HepG2 (cell line): Measurements from ENCODE around the gene PRELID1. TPM values are rescaled to one million over a fixed set of nuclear protein-coding genes. Genes with fewer than 3 reads are reported as not detected.

ENCODE experiments used
- ADNP ChIP-seq: sonication (generic); formaldehyde crosslinking; IDR thresholded peaks from 2 replicates; pipeline ENCODE4 v1.4.0; 2020; ENCODE audit warnings: missing genetic modification reagents
- BORCS8-MEF2B ChIP-seq: sonication (generic); formaldehyde crosslinking; IDR thresholded peaks from 2 replicates; pipeline ENCODE4 v1.8.0; 2022; ENCODE audit warnings: mild to moderate bottlenecking, missing genetic modification reagents
- CHD2 ChIP-seq: IDR thresholded peaks from 2 replicates; pipeline ENCODE4 v1.6.1; 2011; ENCODE audit warnings: low read depth, low read length, improper control_type of control experiment
- KLF16 ChIP-seq, 2 experiments: sonication (generic) in 1 of 2; formaldehyde crosslinking in 1 of 2; IDR thresholded peaks; 2 replicates each; pipeline versions ENCODE4 v1.6.1 to v1.8.0; 2016 to 2023; ENCODE audit warnings: missing genetic modification reagents in 2 of 2, missing compliant biosample characterization in 1 of 2
- NR1H2 ChIP-seq: sonication (generic); formaldehyde crosslinking; IDR thresholded peaks from 2 replicates; pipeline ENCODE4 v1.8.1; 2022; ENCODE audit warnings: low read depth, missing genetic modification reagents, borderline replicate concordance
- PHF20 ChIP-seq: sonication (generic); formaldehyde crosslinking; IDR thresholded peaks from 2 replicates; pipeline ENCODE4 v1.5.0; 2020; ENCODE audit warnings: mild to moderate bottlenecking, missing genetic modification reagents
- SYNCRIP ChIP-seq: fragments of 200-400 bp; formaldehyde crosslinking; IDR thresholded peaks from 2 replicates; pipeline ENCODE4 v1.6.1; 2018; ENCODE audit warnings: mild to moderate bottlenecking, low read depth, low read length; ENCODE audit not compliant: insufficient read depth
- THAP11 ChIP-seq: IDR thresholded peaks from 2 replicates; pipeline ENCODE4 v1.6.1; 2016; ENCODE audit warnings: missing biosample characterization, missing genetic modification reagents
- ZBTB7A ChIP-seq: sonication (generic); formaldehyde crosslinking; IDR thresholded peaks from 2 replicates; pipeline ENCODE4 v1.8.0; 2022; ENCODE audit warnings: mild to moderate bottlenecking, missing genetic modification reagents
- ZNF124 ChIP-seq: sonication (generic); formaldehyde crosslinking; IDR thresholded peaks from 2 replicates; pipeline ENCODE4 v1.4.0; 2020; ENCODE audit warnings: missing genetic modification reagents
- ZNF234 ChIP-seq: sonication (generic); formaldehyde crosslinking; conservative IDR thresholded peaks from 2 replicates; pipeline ENCODE4 v1.5.1; 2020; ENCODE audit warnings: mild to moderate bottlenecking, missing genetic modification reagents
- ZNF235 ChIP-seq: sonication (generic); formaldehyde crosslinking; IDR thresholded peaks from 2 replicates; pipeline ENCODE4 v1.8.1; 2023; ENCODE audit warnings: mild to moderate bottlenecking, missing genetic modification reagents, borderline replicate concordance
- ZNF547 ChIP-seq: sonication (generic); formaldehyde crosslinking; IDR thresholded peaks from 2 replicates; pipeline ENCODE4 v1.5.1; 2020; ENCODE audit warnings: mild to moderate bottlenecking, missing genetic modification reagents
- ZNF563 ChIP-seq: sonication (generic); formaldehyde crosslinking; IDR thresholded peaks from 2 replicates; pipeline ENCODE4 v1.8.0; 2022; ENCODE audit warnings: mild to moderate bottlenecking, moderate library complexity, missing genetic modification reagents
- ZNF672 ChIP-seq: sonication (generic); formaldehyde crosslinking; IDR thresholded peaks from 2 replicates; pipeline ENCODE4 v1.8.1; 2022; ENCODE audit warnings: missing genetic modification reagents
- ZNF674 ChIP-seq: sonication (generic); formaldehyde crosslinking; IDR thresholded peaks from 2 replicates; pipeline ENCODE4 v1.5.0; 2020; ENCODE audit warnings: low read depth, mild to moderate bottlenecking, missing genetic modification reagents
- ZNF781 ChIP-seq: sonication (generic); formaldehyde crosslinking; IDR thresholded peaks from 2 replicates; pipeline ENCODE4 v1.5.1; 2020; ENCODE audit warnings: borderline replicate concordance, mild to moderate bottlenecking, missing genetic modification reagents; ENCODE audit errors: not compliant biosample characterization
- polyA plus RNA-seq, 8 experiments: library from polyadenylated mRNA; depleted of rRNA in 3 of 8; stranded (reverse) in 7 of 8; unstranded in 1 of 8; fragments of >200 nt; fragmentation: Illumina TruSeq in 4 of 8; extraction: Trizol in 4 of 8; gene quantifications; 2 replicates each; pipeline versions ENCODE4 v1.2.1 to v1.2.3, GENCODE V29; 2011 to 2016; ENCODE audit warnings: low read depth in 4 of 8, missing spikeins in 1 of 8, mixed read lengths in 1 of 8; ENCODE audit not compliant: insufficient read depth in 1 of 8
- total RNA-seq, 5 experiments: library from RNA; depleted of rRNA; stranded (reverse); fragments of >200 nt; fragmentation: Illumina TruSeq; extraction: Trizol; gene quantifications; 2 replicates each; pipeline ENCODE4 v1.2.3, GENCODE V29; 2016; ENCODE audit warnings: low read depth in 1 of 5
- TF ChIP-seq, protein P1 (sequence below): sonication (generic); formaldehyde crosslinking; IDR thresholded peaks from 2 replicates; pipeline ENCODE4 v1.5.0; 2020; ENCODE audit warnings: mild to moderate bottlenecking, missing genetic modification reagents
- TF ChIP-seq, protein P2 (sequence below): sonication (generic); formaldehyde crosslinking; IDR thresholded peaks from 2 replicates; pipeline ENCODE4 v1.5.1; 2020; ENCODE audit warnings: missing genetic modification reagents, mild to moderate bottlenecking, borderline replicate concordance
- TF ChIP-seq, protein P3 (sequence below): IDR thresholded peaks from 2 replicates; pipeline ENCODE4 v1.6.1; 2016; ENCODE audit warnings: missing compliant biosample characterization, missing genetic modification reagents, borderline replicate concordance
- TF ChIP-seq, protein P4 (sequence below): fragments of 450-650 bp; IDR thresholded peaks from 2 replicates; pipeline ENCODE4 v1.6.1; 2016

Gene PRELID1
- total and polyA plus RNA-seq, 2 of the 13 experiments (the other 11 are each of a cell fraction or from before 2014, with no cell fraction given): 250 to 271 TPM

DNA sequence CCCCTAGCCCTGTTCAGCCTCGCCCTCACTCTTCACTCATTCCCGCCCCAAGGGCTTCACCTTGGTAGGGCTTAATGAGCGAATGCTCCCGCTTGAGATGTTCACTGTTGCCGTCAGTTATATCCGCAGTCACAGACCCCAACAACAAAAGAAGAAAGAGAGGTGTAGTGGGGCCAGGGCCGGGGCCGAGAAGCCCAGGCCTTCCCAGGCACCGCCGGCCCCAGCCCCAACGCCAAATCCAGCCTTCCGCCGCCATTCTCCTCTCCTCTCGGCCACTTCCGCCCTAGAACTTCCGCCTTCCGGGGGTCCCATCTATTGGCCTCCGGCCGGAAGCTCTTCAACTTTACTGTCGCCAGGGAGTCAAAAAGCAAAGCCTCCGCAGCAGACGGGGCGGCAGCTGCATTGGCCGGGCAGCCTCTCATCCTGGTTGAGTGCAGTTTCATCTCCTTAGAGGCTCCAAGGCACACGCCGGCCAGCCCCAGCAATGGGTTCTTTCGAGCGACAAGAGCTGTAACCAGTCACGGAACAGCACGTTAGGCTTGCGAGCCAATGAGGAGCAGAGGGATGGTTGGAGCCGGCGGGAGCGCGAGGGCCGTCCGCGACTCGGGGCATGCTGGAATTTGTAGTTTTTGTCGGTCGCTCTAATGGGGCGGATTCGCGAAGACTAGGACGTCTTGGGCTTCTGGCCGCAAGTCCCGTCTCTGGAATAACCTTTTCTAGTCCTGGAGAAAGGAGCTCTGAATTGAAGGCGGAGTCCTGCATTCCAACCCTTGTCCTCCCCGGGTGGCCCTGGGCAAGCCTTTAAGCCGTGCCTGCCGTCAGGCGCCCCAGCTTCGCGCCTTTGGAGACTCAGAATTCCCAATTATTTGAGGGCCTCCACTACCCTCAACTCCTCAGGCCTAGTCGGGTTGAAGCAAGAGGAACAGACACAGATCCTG is 48.1 kb downstream of the PRELID1 start, which contains the start of gene LMAN2 (continued):
- TF ChIP-seq, protein P1, sequence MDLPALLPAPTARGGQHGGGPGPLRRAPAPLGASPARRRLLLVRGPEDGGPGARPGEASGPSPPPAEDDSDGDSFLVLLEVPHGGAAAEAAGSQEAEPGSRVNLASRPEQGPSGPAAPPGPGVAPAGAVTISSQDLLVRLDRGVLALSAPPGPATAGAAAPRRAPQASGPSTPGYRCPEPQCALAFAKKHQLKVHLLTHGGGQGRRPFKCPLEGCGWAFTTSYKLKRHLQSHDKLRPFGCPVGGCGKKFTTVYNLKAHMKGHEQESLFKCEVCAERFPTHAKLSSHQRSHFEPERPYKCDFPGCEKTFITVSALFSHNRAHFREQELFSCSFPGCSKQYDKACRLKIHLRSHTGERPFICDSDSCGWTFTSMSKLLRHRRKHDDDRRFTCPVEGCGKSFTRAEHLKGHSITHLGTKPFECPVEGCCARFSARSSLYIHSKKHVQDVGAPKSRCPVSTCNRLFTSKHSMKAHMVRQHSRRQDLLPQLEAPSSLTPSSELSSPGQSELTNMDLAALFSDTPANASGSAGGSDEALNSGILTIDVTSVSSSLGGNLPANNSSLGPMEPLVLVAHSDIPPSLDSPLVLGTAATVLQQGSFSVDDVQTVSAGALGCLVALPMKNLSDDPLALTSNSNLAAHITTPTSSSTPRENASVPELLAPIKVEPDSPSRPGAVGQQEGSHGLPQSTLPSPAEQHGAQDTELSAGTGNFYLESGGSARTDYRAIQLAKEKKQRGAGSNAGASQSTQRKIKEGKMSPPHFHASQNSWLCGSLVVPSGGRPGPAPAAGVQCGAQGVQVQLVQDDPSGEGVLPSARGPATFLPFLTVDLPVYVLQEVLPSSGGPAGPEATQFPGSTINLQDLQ (CRISPR knock-in tag): no peak; the same call in 1 of the 2 replicates
- TF ChIP-seq ZNF781: no peak
- no peak for TF ChIP-seq ZNF235 (CRISPR knock-in tag)
- TF ChIP-seq, protein P2, sequence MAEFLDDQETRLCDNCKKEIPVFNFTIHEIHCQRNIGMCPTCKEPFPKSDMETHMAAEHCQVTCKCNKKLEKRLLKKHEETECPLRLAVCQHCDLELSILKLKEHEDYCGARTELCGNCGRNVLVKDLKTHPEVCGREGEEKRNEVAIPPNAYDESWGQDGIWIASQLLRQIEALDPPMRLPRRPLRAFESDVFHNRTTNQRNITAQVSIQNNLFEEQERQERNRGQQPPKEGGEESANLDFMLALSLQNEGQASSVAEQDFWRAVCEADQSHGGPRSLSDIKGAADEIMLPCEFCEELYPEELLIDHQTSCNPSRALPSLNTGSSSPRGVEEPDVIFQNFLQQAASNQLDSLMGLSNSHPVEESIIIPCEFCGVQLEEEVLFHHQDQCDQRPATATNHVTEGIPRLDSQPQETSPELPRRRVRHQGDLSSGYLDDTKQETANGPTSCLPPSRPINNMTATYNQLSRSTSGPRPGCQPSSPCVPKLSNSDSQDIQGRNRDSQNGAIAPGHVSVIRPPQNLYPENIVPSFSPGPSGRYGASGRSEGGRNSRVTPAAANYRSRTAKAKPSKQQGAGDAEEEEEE (CRISPR knock-in tag): peak; percentile 76; the same call in 1 of the 2 replicates
- TF ChIP-seq, protein P3, sequence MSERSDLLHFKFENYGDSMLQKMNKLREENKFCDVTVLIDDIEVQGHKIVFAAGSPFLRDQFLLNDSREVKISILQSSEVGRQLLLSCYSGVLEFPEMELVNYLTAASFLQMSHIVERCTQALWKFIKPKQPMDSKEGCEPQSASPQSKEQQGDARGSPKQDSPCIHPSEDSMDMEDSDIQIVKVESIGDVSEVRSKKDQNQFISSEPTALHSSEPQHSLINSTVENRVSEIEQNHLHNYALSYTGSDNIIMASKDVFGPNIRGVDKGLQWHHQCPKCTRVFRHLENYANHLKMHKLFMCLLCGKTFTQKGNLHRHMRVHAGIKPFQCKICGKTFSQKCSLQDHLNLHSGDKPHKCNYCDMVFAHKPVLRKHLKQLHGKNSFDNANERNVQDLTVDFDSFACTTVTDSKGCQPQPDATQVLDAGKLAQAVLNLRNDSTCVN (CRISPR knock-in tag): 0 out of 2 replicates have a peak, but pooled peaks have one; percentile 49
- TF ChIP-seq ZNF234: peak; percentile 47; the same call in 1 of the 2 replicates
- no peak for TF ChIP-seq ZNF672 (CRISPR knock-in tag)
- no peak for TF ChIP-seq ZNF124 (CRISPR knock-in tag)
- TF ChIP-seq THAP11 (CRISPR knock-in tag): peak; percentile 98
- TF ChIP-seq SYNCRIP: no peak
- peak; percentile 98 for TF ChIP-seq PHF20 (CRISPR knock-in tag)
- no peak for TF ChIP-seq BORCS8-MEF2B (CRISPR knock-in tag)
- TF ChIP-seq, protein P4, sequence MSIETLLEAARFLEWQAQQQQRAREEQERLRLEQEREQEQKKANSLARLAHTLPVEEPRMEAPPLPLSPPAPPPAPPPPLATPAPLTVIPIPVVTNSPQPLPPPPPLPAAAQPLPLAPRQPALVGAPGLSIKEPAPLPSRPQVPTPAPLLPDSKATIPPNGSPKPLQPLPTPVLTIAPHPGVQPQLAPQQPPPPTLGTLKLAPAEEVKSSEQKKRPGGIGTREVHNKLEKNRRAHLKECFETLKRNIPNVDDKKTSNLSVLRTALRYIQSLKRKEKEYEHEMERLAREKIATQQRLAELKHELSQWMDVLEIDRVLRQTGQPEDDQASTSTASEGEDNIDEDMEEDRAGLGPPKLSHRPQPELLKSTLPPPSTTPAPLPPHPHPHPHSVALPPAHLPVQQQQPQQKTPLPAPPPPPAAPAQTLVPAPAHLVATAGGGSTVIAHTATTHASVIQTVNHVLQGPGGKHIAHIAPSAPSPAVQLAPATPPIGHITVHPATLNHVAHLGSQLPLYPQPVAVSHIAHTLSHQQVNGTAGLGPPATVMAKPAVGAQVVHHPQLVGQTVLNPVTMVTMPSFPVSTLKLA: 0 out of 2 replicates have a peak, but pooled peaks have one; percentile 4
- no peak for TF ChIP-seq NR1H2 (CRISPR knock-in tag)
- no peak for TF ChIP-seq ADNP
- peak; percentile 61; the same call in 1 of the 2 replicates for TF ChIP-seq ZNF547
- TF ChIP-seq ZNF674 (CRISPR knock-in tag): 0 out of 2 replicates have a peak, but pooled peaks have one; percentile 62
- peak in 1 of 2 experiments; percentile 74; a peak in 2 of 4 replicates for TF ChIP-seq KLF16 (CRISPR knock-in tag; IDR thresholded peaks at IDR 0.05)
- TF ChIP-seq ZNF563 (CRISPR knock-in tag): no peak
- TF ChIP-seq CHD2: peak; percentile 75; the same call in 1 of the 2 replicates
- no peak for TF ChIP-seq ZBTB7A (CRISPR knock-in tag)
